ENCODE results near the gene COPS3.
"Not testable (repeated sequence)": the region's sequence is repeated elsewhere in the genome, so short reads cannot be mapped to it uniquely, and the experiment has no call there.

The COPS3 gene

GRCh38 chr17:17301659-17302058, 20.6 kb upstream of the COPS3 start:
- not testable (repeated sequence) for DNase-seq

- DNase-seq: peak; percentile 57
Observed at GRCh38 chr17:17300624-17301568, 19.9 kb upstream of the COPS3 start.

DNA sequence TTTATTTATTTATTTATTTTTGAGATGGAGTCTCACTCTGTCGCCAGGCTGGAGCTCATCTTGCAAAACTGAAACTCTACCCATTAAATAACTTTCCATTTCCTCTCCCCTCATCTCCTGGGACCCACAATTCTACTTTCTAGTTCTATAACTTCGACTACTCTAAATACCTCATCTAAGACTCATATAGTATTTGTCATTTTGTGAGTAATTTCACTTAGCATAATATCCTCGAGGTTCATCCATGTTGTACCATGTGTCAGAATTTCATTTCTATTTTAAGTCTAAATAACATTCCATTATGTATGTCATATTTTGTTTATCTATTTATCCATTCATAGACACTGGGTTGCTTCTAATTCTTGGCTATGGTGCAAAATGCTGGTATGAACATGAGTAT, 17.1 kb upstream of the COPS3 start:
- peak; percentile 88 for DNase-seq

DNA sequence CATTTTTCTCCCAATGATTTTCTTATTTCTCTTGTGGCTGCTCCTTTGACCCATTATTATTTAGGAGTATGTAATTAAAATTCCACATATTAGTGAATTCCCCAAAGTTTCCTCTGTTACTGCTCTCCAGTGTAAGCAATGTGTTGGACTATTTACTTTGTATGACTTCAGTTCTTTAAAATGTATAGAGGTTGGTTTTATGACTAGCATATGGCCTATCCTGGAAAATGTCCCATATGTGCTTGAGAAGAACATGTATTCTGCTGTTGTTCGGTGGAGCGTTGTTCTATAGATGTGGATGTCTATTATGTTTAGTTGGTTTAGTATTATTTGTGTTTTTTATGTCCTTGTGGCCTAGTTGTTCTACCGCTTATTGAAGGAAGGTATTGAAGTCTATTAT, 16.2 kb upstream of the COPS3 start:
- DNase-seq: peak; percentile 86

DNA sequence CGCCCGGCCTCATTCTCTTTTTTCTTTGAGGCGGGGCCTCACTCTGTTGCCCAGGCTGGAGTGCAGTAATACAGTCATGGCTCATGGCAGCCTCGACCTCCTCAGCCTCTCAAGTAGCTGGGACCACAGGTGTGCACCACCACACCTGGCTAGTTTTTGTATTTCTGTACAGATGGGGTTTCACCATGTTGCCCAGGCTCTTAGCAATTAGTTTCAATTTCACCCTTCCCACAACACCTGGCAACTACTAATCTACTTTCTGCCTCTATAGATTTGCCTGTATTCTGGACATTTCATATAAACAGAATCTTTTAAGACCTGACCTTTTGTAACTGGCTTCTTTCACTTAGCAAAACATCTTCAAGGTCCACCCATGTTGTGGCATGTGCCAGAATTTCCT, 14.1 kb upstream of the COPS3 start:
- DNase-seq: no peak

- no peak for DNase-seq
Observed at GRCh38 chr17:17289701-17290100, 8.7 kb upstream of the COPS3 start.

- no peak for DNase-seq
Observed at GRCh38 chr17:17289086-17289485, 8.0 kb upstream of the COPS3 start.

- DNase-seq: no peak
Observed at GRCh38 chr17:17285951-17286350, 4.9 kb upstream of the COPS3 start.

GRCh38 chr17:17279316-17279715, 1.7 kb downstream of the COPS3 start:
- DNase-seq: no peak

DNA sequence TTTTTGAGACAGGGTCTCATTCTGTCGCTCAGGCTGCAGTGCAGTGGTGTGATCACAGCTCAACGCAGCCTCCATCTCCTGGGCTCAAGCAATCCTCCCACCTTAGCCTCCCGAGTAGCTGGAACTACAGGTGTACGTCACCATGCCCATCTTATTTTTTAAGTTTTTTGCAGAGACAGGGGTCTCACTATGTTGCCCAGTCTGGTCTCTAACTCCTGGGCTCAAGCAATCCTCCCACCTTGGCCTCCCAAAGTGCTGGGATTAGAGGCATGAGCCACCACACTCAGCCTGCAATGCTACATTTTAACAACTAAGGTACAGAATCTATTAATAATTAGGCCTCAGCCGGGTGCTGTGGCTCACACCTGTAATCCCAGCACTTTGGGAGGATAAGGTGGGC, 3.6 kb downstream of the COPS3 start:
- DNase-seq: not testable (repeated sequence)

DNA sequence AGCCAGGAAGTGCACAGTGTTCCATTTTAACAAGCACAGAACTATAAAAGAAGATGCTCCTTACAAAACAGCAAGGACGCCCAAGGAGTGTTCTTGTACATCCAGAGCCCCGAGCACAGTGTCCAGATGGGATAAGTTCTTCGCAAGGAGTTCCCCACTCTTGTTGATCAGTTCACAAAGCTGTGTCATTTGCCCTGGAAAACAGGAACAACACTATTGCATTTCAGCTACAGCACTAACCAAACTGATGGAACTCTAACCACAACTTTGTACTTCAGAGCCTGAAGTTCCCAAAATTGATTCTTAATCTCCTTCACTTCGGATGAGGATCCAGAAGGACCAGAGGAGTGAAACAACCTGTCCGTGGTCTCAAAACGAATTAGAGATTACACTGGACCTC, 5.1 kb downstream of the COPS3 start:
- no peak for DNase-seq

DNA sequence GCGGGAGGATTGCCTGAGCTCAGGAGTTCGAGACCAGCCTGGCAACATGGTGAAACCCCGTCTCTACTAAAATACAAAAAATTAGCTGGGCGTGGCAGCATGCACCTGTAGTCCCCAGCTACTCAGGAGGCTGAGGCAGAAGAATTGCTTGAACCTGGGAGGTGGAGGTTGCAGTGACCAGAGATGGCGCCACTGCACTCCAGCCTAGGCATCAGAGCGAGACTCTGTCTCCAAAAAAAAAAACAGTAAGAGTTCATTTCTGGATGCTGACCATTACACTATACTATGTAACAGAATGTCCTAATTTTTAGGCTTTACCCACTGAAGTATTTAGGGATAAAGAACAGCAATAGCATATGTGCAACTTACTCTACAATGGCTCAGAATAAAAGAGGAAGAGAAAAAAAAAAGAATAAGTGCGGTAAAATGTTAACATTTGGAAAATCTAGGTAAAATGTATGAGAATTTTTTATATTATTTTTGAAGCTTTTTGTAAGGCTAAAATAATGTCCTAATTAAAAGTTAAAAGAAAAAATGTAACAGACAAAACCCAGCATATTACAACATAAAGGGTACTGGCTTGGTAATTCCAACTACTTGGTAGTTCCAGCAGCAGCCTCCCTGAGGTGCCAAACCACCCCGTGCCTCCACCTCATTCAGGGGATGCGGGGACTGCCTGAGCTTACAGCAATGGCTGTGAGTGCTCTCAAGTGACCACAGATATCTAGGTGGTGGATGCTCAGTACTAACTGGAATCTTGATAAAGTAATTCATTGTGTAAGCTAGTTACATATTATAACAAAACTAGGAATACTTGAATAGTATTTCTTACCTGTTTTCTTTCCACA, 10.9 kb downstream of the COPS3 start:
- peak; percentile 8 for DNase-seq

DNA sequence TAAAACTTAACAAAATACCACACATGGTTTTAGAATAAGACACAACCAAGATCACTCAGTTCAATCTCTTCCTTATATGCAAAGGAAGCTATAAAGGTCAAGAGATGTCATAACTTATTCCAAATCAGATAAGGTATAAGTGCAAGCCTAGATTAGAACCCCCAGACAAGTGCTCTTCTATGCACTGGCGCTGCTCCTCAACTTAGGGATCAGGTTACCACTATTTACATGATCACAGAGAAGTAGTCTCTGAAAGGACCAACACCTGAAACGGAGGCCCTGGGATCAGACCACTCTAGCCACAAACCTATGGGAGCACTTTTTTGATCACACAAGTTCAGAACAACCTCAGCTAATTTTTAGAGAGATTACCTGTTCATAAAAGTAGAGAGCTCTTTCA, 16.6 kb downstream of the COPS3 start:
- DNase-seq: no peak

- DNase-seq: no peak
Observed at GRCh38 chr17:17258998-17259397, 22.0 kb downstream of the COPS3 start.

- no peak for DNase-seq
Observed at GRCh38 chr17:17258011-17258410, 23.0 kb downstream of the COPS3 start.

DNA sequence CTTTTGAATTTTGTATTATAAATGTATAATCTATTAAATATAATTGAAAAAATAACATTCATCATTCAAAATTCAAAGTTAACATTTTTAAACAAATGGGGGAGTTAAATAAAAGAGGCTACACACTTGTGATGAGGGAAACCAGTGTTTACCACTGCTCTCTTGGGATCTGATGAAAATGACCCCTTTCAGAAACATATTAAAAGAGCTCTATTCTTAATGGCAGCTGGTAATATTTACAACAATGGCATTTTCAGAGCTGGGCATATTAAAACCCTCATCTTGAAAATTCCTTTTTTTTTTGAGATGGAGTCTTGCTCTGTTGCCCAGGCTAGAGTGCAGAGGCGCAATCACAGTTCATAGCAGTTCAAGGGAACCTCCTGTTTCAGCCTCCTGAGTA, 24.7 kb downstream of the COPS3 start:
- no peak for DNase-seq

- not testable (repeated sequence) for DNase-seq
Observed at GRCh38 chr17:17255689-17256088, 25.4 kb downstream of the COPS3 start.

GRCh38 chr17:17254036-17254435, 27.0 kb downstream of the COPS3 start:
- no peak for DNase-seq

- DNase-seq: no peak
Observed at GRCh38 chr17:17253406-17253805, 27.6 kb downstream of the COPS3 start.

DNA sequence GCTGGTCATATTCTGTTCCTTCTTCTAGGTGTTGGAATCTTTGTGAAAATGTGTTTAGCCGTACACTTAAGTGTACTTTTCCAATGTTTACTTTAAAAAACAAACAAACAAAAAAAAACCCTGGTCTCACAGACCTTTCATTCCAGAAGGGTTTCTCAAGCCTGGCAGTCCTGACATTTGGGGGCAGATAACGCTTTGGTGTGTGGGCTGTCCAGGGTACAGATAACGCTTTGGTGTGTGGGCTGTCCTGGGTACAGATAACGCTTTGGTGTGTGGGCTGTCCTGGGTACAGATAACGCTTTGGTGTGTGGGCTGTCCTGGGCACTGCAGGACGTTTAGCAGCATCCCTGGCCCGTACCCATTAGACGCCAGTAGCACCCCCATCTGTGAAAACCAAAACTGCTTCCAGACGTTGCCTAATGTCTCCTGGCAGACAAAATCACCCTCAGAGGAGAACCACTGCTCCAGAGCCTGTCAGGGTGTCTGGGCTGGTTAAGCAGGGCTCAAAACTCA, 28.8 kb downstream of the COPS3 start:
- no peak for DNase-seq

GRCh38 chr17:17246879-17247278, 34.2 kb downstream of the COPS3 start:
- no peak for DNase-seq

DNA sequence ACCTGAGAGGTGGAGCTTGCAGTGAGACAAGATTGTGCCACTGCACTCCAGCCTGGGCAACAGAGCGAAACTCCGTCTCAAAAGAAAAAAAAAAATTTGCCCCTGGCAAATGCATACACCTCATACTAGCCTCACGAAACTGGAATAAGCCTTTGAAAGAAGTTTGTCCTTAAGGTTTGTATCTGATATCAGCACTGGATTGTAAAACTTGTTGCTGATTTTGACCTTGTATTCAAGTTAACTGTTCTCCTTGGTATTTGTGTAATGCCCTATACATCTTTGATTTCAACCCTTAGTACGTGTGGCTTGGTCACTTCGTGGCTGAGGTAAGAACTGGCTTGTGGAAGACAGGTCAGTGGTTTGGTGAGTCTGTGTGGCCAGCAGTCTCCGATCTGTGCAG, 37.9 kb downstream of the COPS3 start:
- DNase-seq: no peak

DNA sequence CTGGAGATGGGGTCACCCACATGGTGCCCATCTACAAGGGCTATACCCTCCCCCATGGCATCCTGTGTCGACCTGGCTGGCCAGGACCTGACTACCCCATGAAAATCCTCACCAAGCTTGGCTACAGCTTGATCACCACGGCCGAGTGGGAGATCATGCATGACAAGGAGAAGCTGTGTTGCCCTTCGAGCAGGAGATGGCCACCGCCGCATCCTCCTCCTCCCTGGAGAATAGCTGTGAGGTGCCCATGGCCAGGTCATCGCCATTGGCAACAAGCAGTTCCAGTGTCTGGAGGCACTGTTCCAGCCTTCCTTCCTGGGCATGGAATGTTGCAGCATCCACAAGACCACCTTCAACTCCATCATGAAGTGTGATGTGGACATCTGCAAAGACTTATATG, 38.8 kb downstream of the COPS3 start:
- DNase-seq: no peak

Measured in fibroblast of skin of scalp (primary cell).